GM12875 (cell line): Measurements from ENCODE around the gene RNF141.

Experiments used
- H3K4me3 ChIP-seq: one replicate; pipeline ENCODE4 v1.5.1; 2011; ENCODE audit warnings: low read depth, low read length, control low read depth
- TF ChIP-seq, protein P1 (sequence below): IDR thresholded peaks from 2 replicates; pipeline ENCODE4 v1.5.1; 2011; ENCODE audit warnings: low read depth, mild to moderate bottlenecking, control low read depth, inconsistent platforms, low read length, moderate library complexity, borderline replicate concordance; ENCODE audit not compliant: insufficient read depth

RNF141 gene

DNA sequence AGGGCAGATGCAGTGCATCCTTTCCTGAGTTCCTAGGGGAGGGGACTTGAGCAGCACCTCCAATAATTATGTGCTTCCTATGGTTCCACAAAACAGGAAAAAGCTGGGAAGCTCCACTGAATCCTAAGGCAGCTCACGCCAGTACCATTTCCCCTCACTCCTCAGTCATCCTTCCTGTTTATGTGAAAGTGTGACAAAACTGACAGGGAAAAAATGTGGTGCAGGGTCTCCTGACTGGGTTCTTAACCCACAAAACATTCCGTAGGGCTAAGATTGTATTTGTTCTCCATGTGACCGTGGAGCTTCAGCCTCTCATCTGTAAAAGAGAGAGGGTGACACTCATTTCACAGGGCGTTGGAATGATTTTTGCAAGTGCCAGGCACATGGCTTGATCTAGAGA is 39.6 kb upstream of the RNF141 start:
- TF ChIP-seq, protein P1, sequence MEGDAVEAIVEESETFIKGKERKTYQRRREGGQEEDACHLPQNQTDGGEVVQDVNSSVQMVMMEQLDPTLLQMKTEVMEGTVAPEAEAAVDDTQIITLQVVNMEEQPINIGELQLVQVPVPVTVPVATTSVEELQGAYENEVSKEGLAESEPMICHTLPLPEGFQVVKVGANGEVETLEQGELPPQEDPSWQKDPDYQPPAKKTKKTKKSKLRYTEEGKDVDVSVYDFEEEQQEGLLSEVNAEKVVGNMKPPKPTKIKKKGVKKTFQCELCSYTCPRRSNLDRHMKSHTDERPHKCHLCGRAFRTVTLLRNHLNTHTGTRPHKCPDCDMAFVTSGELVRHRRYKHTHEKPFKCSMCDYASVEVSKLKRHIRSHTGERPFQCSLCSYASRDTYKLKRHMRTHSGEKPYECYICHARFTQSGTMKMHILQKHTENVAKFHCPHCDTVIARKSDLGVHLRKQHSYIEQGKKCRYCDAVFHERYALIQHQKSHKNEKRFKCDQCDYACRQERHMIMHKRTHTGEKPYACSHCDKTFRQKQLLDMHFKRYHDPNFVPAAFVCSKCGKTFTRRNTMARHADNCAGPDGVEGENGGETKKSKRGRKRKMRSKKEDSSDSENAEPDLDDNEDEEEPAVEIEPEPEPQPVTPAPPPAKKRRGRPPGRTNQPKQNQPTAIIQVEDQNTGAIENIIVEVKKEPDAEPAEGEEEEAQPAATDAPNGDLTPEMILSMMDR, result no peak

DNA sequence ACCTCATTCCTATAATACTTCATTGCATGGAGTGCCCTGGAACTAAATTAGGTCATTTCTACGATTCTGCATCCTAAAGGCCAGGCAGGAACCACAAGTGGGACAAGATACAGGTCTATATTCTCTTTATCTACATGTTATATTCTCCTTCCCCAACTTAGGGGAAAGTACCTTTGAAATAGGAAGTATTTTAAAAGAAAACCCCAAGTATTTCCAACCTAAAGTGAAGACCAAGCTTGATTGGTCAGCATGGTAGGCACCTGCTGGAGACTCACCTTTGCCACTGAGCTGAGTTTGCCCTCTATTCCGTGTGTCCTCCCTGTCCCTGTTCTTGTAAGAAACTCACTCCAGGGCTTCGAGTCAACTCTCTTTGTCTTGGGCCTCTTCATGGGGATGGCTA is 38.7 kb upstream of the RNF141 start:
- no peak overlapping the region for H3K4me3 ChIP-seq
- TF ChIP-seq, protein P1, result no peak

More for the DNA sequence above, 39.6 kb upstream of the RNF141 start:
- H3K4me3 ChIP-seq, result no peak overlapping the region

DNA sequence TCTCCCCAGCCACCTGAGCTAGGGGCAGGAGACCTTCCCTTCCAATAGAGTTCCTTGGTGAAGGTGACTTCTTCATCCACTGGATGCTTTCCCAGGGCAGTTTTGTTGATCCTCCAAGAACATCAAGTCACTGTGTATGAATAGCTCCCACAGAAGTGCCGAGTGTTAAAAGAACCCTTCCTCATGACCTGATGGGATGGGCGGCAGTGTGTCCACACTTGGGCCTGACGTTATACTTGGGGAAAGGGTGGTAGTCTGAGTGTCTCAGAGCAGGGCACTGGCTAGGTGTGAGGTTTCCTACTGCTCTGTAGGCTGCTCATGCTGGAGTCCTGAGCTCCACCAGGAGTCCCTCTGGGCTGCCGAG is 35.0 kb upstream of the RNF141 start:
- TF ChIP-seq, protein P1, result no peak
- no peak overlapping the region for H3K4me3 ChIP-seq

DNA sequence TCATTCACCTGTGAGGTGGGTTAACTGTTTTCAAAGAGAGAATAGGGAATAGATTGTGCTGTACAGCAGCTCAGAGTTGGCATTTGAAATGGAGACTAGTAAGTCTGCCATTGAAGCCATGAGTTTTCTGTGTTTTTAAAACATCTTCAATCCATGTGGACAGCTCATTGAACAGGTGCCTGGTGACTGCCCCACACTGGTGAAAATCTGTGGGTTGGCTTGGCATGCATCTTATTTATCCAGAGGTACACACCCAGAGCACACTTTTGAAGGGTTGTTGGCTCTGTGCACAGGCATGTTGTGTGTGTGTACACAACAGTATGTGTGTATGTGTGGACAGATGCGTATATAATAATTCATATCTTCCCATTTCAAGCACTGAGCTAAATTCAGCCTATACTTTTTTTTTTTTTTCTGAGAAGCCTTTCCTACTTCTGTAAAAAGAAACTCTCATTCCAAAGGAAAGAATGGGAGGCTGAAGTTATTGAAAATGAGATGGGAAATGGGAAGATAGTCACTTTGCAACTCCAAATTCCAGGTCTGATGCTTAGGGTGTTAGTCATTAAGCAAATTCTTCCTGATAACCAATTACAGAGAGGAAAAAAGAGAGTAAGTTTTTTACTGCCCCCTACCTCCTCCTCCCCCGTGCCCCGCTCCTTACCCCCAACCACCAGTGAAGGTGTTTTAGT is 34.5 kb upstream of the RNF141 start:
- TF ChIP-seq, protein P1, result no peak
- no peak overlapping the region for H3K4me3 ChIP-seq

DNA sequence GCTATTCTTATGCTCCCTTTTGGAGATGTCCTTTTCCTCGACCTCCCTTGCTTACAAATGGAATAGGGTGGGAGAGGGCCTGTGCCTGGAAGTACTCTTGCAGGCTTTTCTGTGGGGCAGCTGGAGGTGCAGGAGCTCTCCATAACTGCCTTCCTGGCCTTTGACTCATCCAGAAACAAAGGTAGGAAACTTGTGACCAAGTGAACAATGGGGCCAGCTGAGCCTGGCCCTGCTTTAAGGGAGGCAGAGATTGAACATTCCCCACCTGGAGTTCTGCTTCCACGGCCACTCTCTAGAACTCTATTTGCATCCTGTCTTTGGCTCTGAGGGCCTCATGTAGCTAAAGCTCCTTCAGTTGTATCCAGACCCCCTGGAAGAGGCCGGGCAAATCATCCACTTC is 32.6 kb upstream of the RNF141 start:
- TF ChIP-seq, protein P1, result no peak
- no peak overlapping the region for H3K4me3 ChIP-seq

DNA sequence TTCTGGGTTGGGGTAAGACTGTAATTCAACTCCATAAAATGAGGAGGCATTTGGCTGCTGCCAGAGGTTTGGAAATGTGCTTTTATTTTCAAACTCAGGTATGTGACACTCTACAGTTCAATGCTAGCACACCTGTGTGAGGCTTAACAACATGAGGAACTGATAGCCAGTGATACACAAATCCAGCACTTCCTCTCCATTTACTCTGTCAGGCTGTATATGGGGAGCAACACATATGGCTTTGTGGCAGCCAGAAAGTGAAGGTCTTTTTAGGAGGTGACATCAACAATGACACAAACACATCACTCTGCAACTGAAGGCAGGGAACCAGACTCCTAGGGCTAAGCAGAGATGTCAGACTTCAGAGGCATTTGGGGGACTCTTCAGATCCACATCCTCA is 32.0 kb upstream of the RNF141 start:
- no peak overlapping the region for H3K4me3 ChIP-seq
- TF ChIP-seq, protein P1, result no peak

DNA sequence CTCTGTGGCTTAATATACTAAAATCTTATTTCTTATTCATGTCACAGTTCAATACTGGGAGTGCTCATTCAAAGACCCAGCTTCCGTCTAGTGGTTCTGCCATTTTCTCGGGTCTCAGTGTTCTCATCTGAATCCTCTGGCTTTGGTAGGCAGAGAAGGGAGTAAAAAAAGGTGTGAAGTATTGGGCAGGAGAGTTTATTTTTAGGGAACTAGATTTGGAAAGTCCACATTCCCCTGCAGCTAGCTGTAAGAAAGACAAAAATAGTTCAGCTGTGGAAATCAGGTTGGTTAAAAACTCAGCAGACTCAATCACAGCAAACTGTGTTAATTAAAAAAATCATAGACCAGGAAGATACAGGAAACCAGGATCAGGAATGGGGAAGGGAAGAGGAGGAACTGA is 31.5 kb upstream of the RNF141 start:
- no peak overlapping the region for H3K4me3 ChIP-seq
- TF ChIP-seq, protein P1, result no peak
